22Rv1 (cell line): ENCODE data around the gene ADGRD1.

ENCODE experiments used
- ZFX ChIP-seq: fragments of 450-650 bp; IDR thresholded peaks from 2 replicates; pipeline ENCODE4 v1.6.1; 2017; ENCODE audit warnings: antibody characterized with exemption, borderline replicate concordance
- TF ChIP-seq, protein P1 (sequence below): fragments of 450-650 bp; IDR thresholded peaks from 2 replicates; pipeline ENCODE4 v1.5.1; 2017; ENCODE audit warnings: mild to moderate bottlenecking

DNA sequence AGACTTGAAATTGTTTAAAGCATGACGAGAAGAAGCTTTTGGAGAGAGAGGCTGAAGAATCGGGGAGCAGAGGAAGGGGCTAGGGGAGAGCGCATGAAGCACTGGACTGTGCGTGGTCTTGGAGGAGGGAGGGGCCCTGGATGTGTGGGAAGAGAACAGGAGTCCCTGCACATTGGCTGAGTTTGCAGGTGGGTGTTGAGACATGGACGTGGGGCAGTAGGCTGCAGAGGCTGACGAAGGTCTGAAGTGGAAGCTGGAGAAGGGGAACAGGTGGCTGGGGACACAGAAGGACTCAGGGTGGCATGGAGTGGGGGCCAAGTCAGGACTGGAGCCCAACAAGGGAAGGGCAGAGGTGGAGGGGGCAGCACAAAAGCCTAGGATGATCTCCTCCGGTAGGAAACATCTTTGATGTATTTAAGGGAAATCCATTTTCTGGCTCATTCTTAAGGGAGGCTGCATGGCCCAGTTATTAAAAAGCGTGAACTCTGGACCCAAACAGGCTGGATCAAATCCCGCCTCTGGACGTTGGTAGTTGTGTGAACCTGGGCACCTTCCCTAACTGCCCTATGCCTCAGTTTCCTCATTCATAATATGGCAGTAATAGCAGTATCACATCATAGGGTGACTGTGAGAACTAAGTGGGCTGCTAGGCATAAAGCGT, 29.0 kb downstream of the ADGRD1 start:
- TF ChIP-seq, protein P1, sequence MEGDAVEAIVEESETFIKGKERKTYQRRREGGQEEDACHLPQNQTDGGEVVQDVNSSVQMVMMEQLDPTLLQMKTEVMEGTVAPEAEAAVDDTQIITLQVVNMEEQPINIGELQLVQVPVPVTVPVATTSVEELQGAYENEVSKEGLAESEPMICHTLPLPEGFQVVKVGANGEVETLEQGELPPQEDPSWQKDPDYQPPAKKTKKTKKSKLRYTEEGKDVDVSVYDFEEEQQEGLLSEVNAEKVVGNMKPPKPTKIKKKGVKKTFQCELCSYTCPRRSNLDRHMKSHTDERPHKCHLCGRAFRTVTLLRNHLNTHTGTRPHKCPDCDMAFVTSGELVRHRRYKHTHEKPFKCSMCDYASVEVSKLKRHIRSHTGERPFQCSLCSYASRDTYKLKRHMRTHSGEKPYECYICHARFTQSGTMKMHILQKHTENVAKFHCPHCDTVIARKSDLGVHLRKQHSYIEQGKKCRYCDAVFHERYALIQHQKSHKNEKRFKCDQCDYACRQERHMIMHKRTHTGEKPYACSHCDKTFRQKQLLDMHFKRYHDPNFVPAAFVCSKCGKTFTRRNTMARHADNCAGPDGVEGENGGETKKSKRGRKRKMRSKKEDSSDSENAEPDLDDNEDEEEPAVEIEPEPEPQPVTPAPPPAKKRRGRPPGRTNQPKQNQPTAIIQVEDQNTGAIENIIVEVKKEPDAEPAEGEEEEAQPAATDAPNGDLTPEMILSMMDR: no peak
- no peak for TF ChIP-seq ZFX
